Tibial nerve (tissue), 4 donors: ENCODE results near the gene FADS2.

Source experiments
- EP300 ChIP-seq, 2 donors: sonication (generic); formaldehyde crosslinking; IDR thresholded peaks; one replicate each; pipeline ENCODE4 v1.6.1; 2017; ENCODE audit warnings: antibody characterized with exemption in 2 of 2, mild to moderate bottlenecking in 1 of 2
- POLR2A ChIP-seq, 2 donors: fragments of 450-650 bp; IDR thresholded peaks; one replicate each; pipeline ENCODE4 v1.6.1; 2017; ENCODE audit warnings: antibody characterized with exemption in 2 of 2, mild to moderate bottlenecking in 2 of 2, moderate library complexity in 2 of 2
- TF ChIP-seq, protein P1 (sequence below), 5 experiments: fragments of 200-600 bp in 3 of 5; fragments of 450-650 bp in 2 of 5; sonication (generic) in 3 of 5; IDR thresholded peaks; one replicate each; pipeline ENCODE4 v1.5.1; 2016 to 2019; ENCODE audit warnings: antibody characterized with exemption in 5 of 5, mild to moderate bottlenecking in 3 of 5, moderate library complexity in 2 of 5

GRCh38 chr11:61782299-61782698, 45.8 kb upstream of the FADS2 start:
- TF ChIP-seq, protein P1, sequence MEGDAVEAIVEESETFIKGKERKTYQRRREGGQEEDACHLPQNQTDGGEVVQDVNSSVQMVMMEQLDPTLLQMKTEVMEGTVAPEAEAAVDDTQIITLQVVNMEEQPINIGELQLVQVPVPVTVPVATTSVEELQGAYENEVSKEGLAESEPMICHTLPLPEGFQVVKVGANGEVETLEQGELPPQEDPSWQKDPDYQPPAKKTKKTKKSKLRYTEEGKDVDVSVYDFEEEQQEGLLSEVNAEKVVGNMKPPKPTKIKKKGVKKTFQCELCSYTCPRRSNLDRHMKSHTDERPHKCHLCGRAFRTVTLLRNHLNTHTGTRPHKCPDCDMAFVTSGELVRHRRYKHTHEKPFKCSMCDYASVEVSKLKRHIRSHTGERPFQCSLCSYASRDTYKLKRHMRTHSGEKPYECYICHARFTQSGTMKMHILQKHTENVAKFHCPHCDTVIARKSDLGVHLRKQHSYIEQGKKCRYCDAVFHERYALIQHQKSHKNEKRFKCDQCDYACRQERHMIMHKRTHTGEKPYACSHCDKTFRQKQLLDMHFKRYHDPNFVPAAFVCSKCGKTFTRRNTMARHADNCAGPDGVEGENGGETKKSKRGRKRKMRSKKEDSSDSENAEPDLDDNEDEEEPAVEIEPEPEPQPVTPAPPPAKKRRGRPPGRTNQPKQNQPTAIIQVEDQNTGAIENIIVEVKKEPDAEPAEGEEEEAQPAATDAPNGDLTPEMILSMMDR (IDR thresholded peaks at IDR 0.05): no peak
- TF ChIP-seq POLR2A (IDR thresholded peaks at IDR 0.05) (no peak), EP300 (IDR thresholded peaks at IDR 0.05) (no peak)
